GM13976 (cell line): ENCODE measurements around the gene MUC2.

Source experiments
- DNase-seq: peaks from one replicate; pipeline ENCODE4 v3.0.0; 2012; ENCODE audit warnings: low spot score
- CTCF ChIP-seq: IDR thresholded peaks from 2 replicates; pipeline ENCODE4 v1.5.1; 2012; ENCODE audit warnings: borderline replicate concordance, mild to moderate bottlenecking; ENCODE audit not compliant: insufficient read depth; ENCODE audit errors: extremely low read depth, missing control alignments, control extremely low read depth
- in situ Hi-C: fragments of 300-500 bp; cut with MboI; formaldehyde crosslinking; loops from one replicate; pipeline ENCODE4 v1.12.0; 2022; ENCODE audit warnings: low sequenced_read_pairs, mixed read lengths, inconsistent platforms; ENCODE audit not compliant: unreplicated experiment

The MUC2 gene

DNA sequence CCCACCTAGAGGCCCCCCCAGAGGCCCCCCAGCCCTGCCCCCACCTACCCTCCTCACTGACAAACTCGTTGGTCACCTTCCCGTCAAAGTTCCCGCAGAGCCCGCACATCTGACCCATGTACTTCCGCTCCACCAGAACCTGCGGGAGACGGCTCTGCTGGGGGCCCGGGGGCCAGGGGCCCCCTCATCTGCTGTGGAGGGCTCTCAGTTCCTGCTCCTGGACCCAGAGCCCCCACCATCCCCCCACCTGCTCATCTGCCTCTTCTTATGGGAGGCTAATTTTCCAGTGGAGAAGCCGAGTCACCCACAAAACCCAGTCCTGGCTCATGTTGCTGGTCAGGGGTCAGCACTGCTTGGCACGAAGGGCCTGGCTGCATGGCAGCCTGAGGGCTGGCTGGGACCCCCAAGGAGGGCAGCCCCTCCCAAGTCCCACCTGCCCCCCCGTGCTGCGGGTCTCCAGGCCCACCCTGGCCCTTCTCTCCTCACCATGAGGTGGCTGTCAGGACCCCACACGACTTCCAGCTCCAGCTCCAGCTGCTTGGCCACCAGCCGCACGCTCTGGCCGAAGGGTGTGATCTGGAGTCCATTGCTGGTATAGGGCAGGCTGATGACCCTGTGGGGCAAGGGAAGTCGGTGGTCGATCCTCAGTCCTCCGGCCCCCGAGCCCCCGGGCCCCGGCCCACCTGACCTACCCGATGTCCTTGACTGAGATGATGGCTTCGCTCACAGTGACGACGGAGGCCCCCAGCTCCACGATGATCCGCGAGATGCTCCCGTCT, 43.4 kb upstream of the MUC2 start:
- TF ChIP-seq CTCF, result no peak
- DNase-seq, result no peak
- in situ Hi-C loops, result loop anchor here (25.0 kb wide), 1 partner anchor 106 kb away; no protein-coding TSS in a partner anchor

DNA sequence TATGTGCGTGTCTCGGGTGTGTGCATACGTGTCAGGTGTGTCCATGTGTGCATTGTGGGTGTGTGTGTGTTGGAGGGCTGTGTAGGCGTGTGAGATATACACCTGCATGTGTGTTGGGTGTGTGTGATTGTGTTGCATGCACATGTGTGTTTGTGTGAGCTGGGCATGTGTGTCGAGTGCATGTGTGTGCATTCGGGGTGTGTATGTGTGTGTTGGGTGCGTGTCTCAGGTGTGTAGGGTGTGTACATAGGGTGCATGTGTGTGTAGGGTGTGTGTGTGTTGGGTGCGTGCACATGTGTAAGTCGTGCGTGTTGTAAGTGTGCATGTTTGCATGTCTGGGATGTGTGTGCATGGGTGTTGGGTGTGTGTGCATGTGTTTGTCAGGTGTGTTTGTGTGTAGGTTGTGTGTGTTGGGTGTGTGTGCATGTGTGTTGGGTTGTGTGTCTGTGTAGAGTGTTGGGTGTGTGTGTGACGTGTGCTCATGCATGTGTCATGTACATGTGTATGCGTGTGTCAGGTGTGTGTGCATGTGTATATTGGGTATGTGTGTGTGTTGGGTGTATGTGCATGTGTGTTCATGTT, 42.3 kb upstream of the MUC2 start:
- in situ Hi-C loops, result loop anchor here (25.0 kb wide), 1 partner anchor 105 kb away; no protein-coding TSS in a partner anchor
- TF ChIP-seq CTCF, result no peak
- no peak for DNase-seq

DNA sequence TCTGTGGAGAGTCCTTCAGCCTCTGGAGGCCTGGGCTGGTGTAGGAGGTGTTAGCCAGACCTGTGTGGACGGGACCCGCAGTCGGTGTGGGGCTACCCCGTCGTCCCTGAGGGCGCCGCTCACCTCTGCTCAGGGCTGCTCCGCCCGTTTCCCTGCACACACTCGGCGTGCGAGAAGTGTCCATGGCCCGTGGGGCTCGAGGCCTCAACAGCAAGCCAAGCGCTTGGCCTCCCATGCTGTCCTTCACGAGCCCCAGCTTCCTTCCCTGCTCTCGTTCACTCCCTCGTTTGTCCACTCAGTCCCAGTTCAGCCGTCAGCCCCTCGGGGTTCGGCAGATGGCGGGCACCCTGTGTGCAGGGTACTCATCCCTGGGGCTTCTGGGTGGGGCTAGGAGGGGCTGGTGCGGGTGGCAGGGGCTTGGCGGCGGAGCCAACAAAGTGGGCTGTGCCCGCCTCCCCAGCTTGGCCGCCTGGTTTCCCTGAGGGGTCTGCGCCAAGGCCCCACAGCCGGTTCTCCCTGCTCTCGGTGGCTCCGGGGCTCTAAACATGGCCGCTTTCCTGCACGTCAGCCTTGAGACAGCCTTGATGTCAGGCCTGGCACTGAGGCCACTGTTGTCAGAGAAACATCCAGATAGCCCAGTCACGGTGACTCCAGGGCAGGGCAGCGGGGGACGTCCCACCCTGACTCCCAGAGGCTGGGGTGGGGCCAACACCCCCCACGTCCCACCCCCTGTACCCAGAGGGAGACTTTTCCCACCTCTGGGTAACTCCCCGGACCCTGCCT, 41.5 kb upstream of the MUC2 start:
- DNase-seq, result no peak
- TF ChIP-seq CTCF, result no peak
- in situ Hi-C loops, result loop anchor here (25.0 kb wide), 1 partner anchor 104 kb away; no protein-coding TSS in a partner anchor

- no peak for DNase-seq
- TF ChIP-seq CTCF, result no peak
- in situ Hi-C loops, result loop anchor here (25.0 kb wide), 1 partner anchor 103 kb away; no protein-coding TSS in a partner anchor
These were observed 40.7 kb upstream of the MUC2 start for GRCh38 chr11:1034001-1034400.

- in situ Hi-C loops, result loop anchor here (25.0 kb wide), 1 partner anchor 103 kb away; no protein-coding TSS in a partner anchor
- TF ChIP-seq CTCF, result no peak
- no peak for DNase-seq
These were observed 40.0 kb upstream of the MUC2 start for GRCh38 chr11:1034456-1035295.
